GM21360 (cell line): ENCODE data around the gene MANBA.
A peak's percentile ranks its signal among the peaks of the same experiment; 100 is the strongest.
"Not testable (repeated sequence)": the region's sequence is repeated elsewhere in the genome, so short reads cannot be mapped to it uniquely, and the experiment has no call there.

Experiments used
- ATAC-seq: cut with Tn5 transposase; IDR thresholded peaks from one replicate; pipeline ENCODE4 v1.9.1; 2021; ENCODE audit warnings: mild to moderate bottlenecking, moderate library complexity; ENCODE audit not compliant: unreplicated experiment

MANBA gene

DNA sequence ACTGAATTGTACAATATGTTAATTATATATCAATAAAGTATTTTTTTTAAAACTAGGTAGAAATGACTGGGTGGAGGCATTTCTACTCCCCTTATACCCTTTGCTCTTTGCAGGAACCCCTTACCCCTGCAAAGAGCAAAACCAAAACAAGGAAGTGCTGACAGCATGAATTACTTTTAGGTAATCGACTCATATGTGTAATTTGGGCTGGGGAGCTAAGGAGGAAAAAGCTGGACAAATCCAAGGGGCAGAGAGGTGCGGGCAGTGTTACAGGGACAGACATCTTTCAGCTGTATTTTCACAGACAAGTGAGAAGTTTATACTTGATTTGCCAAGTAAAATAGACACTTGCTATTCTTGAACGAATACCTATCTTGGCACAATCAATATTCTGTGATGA is 35.5 kb downstream of the MANBA start:
- no peak for ATAC-seq

DNA sequence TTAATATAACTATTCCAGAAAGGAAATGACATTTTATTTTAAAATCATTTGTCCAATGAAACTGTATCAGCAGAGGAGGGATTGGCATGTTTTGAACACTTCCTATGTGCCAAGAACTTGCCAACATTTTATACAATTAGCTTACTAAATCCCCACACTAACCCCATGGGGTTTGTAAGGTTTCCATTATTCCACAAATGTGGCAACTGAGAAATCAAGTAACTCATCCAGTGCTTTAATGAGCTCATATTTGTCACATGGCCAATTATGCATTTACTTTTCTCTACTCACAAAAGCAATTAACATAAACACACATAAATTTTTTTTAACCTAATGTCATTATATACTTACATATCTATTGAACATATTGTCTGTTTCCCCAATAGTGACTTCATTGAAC is 37.3 kb downstream of the MANBA start:
- ATAC-seq, result no peak

- no peak for ATAC-seq
These were observed 38.0 kb downstream of the MANBA start for GRCh38 chr4:102722740-102723139.

- ATAC-seq, result not testable (repeated sequence)
These were observed 41.8 kb downstream of the MANBA start for GRCh38 chr4:102718833-102719575.

DNA sequence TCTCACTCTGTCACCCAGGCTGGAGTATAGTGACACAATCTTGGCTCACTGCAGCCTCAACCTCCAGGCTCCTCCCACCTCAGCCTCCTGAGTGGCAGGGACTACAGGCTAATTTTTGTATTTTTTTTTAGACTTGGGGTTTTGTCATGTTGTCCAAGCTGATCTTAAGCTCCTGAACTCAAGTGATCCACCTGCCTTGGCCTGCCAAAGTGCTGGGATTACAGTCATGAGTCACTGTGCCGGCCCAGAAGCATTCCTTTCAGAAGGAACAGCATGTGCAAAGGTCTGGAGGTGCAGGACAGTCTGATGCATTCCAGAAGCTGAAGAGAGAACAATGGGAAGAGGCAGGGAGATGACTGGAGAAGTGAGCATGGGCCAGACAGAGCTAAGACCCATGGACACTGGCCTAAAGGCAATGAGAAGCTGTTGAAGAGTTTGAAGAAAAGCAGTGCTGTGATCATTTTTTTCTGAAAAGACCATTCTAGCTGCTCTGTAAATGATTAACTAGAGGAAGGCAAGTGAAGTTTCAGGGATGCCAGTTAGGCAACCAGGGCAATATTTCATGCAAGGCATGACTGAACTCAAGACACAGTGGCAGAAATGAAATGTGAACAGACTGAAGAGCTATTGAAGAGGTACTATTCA is 43.2 kb downstream of the MANBA start:
- no peak for ATAC-seq

GRCh38 chr4:102715057-102715456 is 45.7 kb downstream of the MANBA start:
- ATAC-seq, result no peak

DNA sequence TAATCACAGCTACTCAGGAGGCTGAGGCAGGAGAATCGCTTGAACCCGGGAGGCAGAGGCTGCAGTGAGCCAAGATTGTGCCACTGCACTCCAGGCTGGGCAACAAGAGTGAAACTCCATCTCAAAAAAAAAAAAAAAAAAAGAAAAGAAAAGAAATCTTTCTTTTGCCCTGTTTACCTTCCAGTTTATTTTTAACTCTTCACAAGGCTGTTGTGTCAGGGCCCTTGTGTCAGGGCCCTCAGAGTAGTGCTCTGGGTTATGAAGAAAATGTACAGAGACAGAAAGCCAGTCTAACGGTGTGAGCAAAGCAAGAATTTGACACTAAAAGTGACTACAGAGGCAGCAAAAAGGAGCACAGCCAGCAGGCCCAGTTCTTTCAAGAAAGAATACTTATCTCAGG is 47.0 kb downstream of the MANBA start:
- ATAC-seq, result not testable (repeated sequence)

DNA sequence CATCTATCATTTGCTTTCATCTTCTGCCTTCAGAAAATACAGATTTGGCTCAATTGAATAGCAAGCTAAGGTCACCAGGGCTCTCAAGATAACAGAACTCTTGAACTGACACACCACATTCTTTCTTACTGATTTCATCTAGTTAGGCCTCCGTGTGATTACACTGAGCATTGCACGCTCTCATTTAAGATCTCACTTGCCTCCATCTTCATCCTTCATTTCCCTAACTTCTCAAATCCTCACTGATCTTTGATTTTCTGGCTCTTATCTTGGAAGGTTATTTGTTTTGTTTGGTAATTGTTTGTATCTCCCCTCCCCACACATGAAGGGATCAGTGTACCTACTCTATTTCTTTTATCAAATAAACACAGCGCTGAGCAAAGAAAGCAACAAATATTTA is 47.7 kb downstream of the MANBA start:
- ATAC-seq, result no peak

GRCh38 chr4:102710986-102711385 is 49.8 kb downstream of the MANBA start:
- ATAC-seq, result no peak

GRCh38 chr4:102709060-102709459 is 51.7 kb downstream of the MANBA start:
- ATAC-seq, result not testable (repeated sequence)

DNA sequence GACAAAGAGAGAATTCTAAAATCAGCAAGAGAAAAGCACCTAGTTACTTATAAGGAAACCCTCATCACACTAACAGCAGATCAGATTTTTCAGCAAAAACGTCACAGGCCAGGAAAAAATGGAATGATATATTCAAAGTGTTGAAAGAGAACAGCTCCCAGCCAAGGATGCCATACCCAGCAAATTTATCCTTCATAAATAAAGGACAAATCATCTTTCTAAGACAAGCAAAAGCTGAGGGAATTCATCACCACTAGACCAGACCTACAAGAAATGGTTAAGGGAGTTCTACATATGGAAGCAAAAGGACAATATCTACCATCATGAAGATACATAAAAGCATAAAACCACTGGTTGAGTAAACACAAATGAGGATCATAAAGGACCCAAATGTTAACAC is 53.6 kb downstream of the MANBA start:
- no peak for ATAC-seq

- ATAC-seq, result no peak
These were observed 55.3 kb downstream of the MANBA start for GRCh38 chr4:102705391-102705935.

GRCh38 chr4:102696758-102697157 is 64.0 kb downstream of the MANBA start:
- ATAC-seq, result no peak

DNA sequence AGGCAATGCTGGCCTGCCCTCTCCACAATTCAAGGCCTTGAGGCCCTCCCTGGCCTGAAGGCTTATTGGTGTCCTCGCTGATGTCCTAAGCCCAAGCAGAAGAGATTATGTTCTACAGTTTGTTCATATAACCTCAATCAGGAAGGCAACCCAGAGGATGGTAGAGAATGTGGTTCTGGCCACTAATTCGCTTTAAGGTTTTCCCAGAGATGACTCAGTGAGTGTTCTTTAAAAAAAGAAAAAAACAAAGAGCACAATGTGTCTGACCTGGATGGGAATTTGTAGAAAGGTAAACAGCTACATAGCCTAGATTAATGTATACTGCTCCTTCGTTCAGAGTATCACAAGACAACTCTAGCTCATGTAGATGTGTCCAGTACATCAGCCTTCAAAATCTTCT is 66.0 kb downstream of the MANBA start:
- ATAC-seq, result no peak

DNA sequence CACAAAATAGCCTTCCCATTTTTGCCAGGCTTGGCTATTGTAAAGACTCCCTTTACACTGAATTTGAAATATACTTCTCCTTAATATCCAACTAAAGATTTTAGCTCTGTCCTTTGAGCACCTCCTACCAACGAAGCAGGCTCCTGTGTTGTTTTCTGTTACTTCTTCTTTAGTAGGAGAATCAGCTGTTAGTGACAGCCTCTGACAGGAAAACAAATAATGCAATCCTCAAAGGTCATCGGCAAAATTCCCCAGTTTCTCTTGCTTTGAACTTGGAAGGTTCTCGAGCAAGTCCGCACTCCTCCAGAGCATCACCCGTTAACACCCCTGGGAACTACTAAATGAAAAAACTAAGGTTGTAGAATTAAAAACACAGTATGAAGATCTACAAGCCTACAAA is 66.9 kb downstream of the MANBA start:
- ATAC-seq, result no peak

GRCh38 chr4:102693262-102693850 is 67.4 kb downstream of the MANBA start:
- ATAC-seq, result no peak

DNA sequence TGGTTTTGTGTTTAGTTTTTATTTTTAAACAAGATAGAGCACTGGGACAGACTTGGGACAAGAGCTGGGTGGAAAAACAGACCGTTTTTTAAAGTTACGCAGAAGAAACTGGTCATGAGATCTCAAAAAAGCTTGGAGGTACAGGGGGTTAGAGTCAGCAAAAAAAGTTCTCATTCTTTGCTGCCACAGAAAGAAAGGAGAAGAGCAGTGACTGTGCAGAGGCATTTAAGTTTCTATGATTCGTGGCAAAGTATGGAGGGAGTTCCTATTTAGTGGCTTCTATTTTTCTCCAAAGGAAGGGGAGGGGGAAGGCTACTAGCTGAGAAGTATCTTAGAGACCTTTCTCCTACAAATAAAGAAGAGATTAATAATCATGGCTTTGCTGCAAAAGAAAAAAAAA is 68.3 kb downstream of the MANBA start:
- no peak for ATAC-seq

- ATAC-seq, result peak; percentile 45
These were observed 72.8 kb downstream of the MANBA start for GRCh38 chr4:102687982-102688433.

DNA sequence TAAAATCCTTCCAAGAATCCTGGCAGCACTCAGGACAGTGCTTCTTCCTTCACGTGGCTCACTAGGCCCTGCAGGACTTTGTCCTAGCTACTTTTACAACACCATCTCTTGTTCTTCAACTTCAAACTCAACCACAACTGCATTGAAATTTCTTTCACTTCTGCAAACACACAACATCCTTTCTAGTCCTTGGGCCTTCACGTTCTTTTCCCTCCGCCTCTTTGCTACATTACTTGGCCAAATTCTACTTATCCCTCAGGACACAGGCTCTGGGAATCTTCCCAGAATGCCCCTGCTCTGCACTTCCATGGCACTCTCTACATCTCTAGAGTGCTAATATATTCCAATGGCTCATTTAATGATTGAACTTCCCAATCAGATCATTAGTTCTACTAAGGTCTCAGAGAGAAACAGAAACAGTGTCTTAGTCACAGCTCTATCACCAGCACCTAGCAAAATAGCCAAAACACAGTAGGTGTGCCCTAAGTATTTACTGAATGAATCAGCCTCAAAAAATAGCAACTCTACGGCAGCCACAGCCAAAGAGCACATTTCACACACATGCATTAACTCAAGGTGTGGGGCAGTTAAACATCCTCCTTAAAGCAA is 73.3 kb downstream of the MANBA start:
- ATAC-seq, result peak; percentile 90

GRCh38 chr4:102685768-102686167 is 75.0 kb downstream of the MANBA start:
- ATAC-seq, result no peak

DNA sequence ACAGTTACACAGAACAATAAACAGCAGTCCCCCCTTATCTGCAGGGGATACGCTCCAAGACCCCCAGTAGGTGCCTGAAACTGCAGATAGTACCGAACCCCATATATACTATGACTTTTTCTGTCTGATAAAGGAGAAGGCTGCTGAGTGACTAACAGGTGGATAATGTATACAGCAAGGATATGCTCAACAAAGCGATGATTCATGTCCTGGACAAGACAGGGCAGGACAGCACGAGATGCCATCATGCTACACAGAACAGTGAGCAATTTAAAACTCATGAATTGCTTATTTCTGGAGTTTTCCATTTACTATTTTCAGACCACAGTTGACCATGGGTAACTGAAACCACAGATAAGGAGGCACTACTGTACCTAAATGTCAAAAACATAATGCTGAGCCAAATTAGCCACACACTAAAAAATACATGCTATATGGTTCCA is 76.1 kb downstream of the MANBA start:
- no peak for ATAC-seq
